Measurements from ENCODE around the gene SLC35F1.

DNA sequence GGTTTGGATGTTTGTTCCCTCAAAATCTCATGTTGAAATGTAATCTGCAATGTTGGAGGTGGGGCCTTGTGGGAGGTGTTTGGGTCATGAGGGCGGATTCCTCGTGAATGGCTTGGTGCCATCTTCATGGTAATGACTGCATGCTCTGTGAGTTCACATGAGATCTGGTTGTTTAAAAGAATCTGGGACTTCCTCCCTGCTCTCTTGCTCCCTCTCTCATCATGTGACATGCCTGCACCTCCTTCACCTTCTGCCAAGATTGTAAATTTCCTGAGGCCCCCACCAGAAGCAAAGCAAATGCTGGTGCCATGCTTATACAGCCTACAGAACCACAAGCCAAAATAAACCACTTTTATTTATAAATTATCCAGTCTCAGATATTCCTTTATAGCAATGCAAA is 390.8 kb downstream of the SLC35F1 start:
- no peak for TF ChIP-seq POLR2AphosphoS2 (IDR thresholded peaks at IDR 0.05; ENCODE audit: low read length)
- TF ChIP-seq NONO (IDR thresholded peaks at IDR 0.05; ENCODE audit: low read depth in 2 of 2, low read length in 1 of 2), result no peak
